Epidermal melanocyte (primary cell): ENCODE measurements around the gene ATRIP.
"Not testable (repeated sequence)": the region's sequence is repeated elsewhere in the genome, so short reads cannot be mapped to it uniquely, and the experiment has no call there.

Experiments
- DNase-seq: peaks from one replicate; pipeline ENCODE4 v3.0.0; 2011; ENCODE audit warnings: low spot score; ENCODE audit not compliant: insufficient read length

The ATRIP gene

DNA sequence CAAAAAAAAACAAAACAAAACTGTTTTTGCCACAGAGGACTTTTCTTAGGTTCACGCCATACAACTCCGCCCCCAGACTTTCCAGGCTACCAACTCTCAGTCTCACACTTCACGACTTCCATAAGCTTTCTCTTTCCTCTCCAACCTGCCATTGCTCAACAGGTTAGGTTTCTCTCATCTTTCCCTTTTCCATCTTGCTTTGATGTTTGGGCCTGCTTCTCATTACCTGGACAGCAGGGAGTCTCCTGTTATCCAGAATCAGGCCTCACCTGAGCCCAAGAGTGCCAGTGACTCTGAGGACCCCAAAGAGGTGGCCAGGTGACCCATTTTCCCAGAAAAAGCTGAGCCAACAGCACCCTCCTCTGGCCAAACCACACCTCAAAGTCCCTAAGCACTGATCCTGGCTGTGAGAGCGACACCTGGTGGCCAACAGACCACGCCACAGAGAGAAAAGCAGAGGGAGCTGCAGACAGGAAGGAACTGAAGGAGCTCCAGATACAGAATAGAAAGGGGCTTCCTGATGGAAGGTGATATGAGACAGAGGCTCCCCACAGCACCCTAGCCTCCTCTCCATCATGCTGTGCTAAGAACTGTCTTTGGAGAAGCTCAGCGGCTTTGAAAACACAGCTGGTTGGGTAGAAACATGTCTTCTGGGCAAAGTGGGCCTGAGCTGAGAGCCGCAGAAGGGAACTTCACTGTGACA, 10.6 kb upstream of the ATRIP start:
- peak; percentile 89 for DNase-seq

- no peak for DNase-seq
These were observed 10.1 kb upstream of the ATRIP start for GRCh38 chr3:48436477-48436787.

- DNase-seq, result no peak
These were observed 9.7 kb upstream of the ATRIP start for GRCh38 chr3:48436855-48437254.

DNA sequence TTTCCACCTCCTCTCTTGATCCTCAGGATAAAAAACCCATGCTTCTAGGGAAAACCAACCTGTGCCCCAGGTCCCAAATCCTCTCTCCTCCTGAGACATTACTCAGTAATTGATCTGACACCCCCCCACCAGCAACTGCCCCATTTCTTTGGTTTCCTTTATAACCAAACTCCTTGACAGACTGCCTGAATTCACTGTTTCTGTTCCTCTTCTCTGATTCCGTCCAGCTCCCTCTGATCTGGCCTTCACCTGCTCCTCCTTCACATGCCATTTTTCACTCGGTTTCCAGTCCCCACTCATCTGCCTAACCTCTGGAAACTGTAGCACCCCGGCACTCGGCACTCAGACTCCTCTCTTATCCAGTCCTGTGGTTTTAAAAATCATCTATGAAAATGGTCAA, 8.7 kb upstream of the ATRIP start:
- no peak for DNase-seq

GRCh38 chr3:48439820-48440589, 6.5 kb upstream of the ATRIP start, which contains the start of the genes CCDC51 and TMA7:
Gene CCDC51, minus strand, starts transcription at chr3:48440119. Its CDS starts 4,991 bp downstream, at chr3:48435128.
Gene TMA7, plus strand, starts transcription at chr3:48440257. Its CDS starts 40 bp downstream, at chr3:48440297.
- DNase-seq, result peak; percentile 97

GRCh38 chr3:48440590-48440958, 6.0 kb upstream of the ATRIP start:
- no peak for DNase-seq

DNA sequence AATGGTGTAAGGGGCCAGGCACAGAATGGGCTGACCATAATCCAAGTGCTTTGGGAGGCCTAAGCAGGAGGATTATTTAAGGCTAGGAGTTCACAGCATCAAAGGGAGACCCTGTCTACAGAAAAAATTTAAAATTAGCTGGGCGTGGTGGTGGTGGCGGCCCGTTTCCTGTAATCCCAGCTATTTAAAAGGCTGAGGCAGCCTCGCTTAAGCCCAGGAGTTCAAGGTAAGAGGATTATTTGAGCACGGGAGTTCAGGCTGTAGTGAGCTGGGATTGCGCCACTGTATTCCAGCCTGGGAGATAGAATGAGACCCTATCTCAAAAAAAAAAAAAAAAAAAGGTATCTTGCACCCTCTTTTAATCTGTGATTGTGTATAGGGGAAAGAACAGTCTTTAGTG, 4.6 kb upstream of the ATRIP start:
- no peak for DNase-seq

DNA sequence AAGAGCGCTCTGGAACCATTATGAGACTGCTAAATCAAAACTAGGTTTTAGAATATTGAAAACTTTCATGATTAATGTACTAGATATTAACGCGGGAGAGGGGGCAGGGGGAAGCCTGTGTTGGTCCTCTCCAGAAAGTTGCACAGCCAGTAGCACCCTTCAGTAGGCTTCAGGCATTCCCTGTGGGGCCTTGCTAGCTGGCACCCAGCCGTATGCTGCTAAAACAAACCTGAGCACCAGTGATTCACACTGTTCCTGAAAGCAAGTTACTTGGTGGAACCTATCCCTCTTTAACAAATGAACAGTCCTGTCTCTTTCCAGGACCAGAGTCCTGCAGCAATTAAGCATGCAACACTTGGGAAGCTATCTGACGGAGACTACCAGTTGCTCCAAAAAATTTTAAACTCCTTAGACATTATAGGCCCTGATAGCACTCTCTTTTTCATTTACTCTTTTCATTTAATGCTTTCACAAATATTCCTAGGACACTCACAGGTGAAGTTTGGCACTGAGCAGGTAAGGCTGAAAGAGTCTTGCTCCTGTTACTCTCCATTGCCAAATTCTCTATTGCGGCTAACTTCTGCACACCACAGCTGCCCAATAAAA, 1.2 kb upstream of the ATRIP start:
- DNase-seq, result no peak

- DNase-seq, result no peak
These were observed 503 bp upstream of the ATRIP start for GRCh38 chr3:48446043-48446424.

- no peak for DNase-seq
These were observed 4.7 kb downstream of the ATRIP start for GRCh38 chr3:48451270-48451669.

- no peak for DNase-seq
These were observed 9.9 kb downstream of the ATRIP start for GRCh38 chr3:48456456-48456855.

- no peak for DNase-seq
These were observed 12.8 kb downstream of the ATRIP start for GRCh38 chr3:48459331-48459730.

DNA sequence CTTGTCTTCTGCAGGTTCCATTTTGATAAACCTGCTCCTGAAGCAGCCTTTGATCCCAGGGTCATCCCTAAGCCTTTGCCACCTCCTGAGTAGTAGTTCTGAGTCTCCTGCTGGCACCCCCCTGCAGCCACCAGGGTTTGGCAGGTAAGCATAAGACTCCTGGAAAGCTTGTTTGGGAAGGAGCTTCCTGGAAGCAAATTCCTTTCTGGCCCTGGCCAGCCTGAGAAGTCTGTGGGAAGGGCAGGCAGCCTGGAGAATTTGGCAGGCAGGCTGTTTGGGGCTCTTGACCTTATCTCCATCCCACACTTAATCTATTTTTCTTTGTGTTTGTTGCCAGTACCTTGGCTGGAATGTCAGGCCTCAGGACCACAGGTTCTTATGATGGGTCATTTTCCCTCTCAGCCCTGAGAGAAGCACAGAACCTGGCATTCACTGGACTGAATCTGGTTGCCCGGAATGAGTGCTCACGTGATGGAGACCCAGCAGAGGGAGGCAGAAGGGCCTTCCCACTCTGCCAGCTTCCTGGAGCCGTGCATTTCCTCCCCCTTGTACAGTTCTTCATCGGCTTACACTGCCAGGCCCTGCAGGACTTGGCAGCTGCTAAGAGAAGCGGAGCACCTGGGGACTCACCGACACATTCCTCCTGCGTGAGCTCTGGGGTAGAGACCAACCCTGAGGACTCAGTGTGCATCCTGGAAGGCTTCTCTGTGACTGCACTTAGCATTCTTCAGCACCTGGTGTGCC, 13.4 kb downstream of the ATRIP start:
- no peak for DNase-seq

GRCh38 chr3:48460517-48460902, 14.0 kb downstream of the ATRIP start:
- no peak for DNase-seq

GRCh38 chr3:48461767-48462166, 15.2 kb downstream of the ATRIP start:
- not testable (repeated sequence) for DNase-seq

DNA sequence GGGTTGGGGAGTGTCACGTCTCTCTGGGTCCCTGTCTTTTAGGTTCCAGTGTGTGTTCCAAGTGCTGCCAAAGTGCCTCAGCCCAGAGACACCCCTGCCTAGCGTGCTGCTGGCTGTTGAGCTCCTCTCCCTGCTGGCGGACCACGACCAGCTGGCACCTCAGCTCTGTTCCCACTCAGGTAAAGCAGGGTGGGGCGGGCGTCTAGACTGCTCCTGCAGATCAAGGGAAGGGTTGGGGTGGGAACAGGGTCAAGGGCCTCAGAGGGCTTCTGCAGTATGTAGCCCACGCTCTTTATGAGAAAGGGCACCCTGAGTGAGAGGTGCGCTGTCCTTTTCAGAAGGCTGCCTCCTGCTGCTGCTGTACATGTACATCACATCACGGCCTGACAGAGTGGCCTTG, 17.2 kb downstream of the ATRIP start:
- DNase-seq, result no peak

- no peak for DNase-seq
These were observed 18.2 kb downstream of the ATRIP start for GRCh38 chr3:48464713-48465221.

DNA sequence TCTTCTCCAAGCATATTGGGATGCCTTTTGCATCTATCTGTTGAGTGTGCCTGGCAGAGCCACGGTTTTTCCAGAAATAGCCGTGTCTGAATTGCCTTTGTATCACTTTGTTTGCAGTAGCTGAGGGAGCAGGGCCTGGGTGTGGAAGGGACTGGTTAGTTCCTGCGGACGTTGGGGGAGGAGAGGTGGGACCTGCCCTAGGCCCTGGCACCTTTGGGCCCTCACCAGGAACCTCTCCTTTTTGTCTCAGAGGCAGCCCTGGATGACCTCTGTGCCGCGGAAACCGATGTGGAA, 18.6 kb downstream of the ATRIP start:
- DNase-seq, result no peak

DNA sequence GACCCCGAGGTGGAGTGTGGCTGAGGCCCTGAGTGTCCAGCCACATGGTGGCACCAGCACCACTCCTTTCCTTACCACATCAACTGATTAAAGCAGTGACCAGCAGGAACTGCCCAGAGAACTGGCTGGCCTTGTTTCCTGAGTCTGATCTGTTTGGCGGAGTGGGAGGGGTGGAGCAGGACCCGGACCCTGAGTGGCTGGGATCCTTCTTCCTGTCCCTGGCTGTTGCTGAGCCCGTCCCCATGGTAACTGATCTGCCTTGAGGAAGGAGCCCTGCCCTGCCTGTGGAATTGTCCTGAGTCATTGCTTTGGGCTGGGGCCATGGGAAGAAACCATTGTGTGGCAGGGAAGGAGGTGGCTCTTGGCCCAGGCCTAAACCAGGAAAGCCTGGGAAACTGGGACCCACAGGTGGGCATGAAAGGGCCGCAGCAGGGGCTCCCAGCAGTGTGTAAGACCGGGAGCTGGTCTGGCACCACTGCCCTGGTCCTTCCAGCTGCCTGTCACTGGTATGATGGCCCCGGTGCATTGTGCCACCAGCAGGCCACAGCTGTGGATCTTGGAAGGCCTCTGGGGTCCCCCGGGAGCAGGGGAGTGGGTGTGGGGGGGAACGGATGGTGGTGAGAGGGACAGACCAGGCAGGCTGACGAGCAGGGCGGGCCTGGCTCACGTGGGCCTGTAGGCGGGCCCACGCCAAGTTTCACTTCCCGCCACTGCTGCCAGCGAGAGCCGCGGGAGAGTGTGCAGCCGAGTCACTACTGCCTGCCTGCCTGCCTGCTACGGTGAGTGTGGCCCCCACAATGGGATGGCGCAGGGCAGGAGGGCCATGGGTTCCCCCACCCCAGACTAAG, 19.2 kb downstream of the ATRIP start:
- peak; percentile 97 for DNase-seq

DNA sequence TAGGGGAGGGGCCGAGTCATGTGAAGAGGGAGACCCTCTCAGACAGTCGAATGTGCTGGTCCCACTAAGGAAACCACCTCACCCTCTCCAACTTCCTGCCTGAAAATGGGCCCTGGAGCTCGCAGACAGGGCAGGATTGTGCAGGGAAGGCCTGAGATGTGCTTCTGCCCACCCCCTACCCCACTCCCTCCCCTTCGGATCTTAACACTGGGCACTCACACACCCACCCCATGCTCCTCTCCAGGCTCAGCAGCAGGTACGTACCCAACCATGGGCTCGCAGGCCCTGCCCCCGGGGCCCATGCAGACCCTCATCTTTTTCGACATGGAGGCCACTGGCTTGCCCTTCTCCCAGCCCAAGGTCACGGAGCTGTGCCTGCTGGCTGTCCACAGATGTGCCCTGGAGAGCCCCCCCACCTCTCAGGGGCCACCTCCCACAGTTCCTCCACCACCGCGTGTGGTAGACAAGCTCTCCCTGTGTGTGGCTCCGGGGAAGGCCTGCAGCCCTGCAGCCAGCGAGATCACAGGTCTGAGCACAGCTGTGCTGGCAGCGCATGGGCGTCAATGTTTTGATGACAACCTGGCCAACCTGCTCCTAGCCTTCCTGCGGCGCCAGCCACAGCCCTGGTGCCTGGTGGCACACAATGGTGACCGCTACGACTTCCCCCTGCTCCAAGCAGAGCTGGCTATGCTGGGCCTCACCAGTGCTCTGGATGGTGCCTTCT, 20.0 kb downstream of the ATRIP start:
- no peak for DNase-seq

DNA sequence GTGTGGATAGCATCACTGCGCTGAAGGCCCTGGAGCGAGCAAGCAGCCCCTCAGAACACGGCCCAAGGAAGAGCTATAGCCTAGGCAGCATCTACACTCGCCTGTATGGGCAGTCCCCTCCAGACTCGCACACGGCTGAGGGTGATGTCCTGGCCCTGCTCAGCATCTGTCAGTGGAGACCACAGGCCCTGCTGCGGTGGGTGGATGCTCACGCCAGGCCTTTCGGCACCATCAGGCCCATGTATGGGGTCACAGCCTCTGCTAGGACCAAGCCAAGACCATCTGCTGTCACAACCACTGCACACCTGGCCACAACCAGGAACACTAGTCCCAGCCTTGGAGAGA, 20.5 kb downstream of the ATRIP start:
- DNase-seq, result no peak
